Neural progenitor cell (in vitro differentiated cells): Measurements from ENCODE around the gene WNK1.

Source experiments
- EZH2 ChIP-seq: fragments of 200-600 bp; sonication (generic); IDR thresholded peaks from 2 replicates; pipeline ENCODE4 v1.6.1; 2017; ENCODE audit warnings: antibody characterized with exemption, mild to moderate bottlenecking, moderate library complexity
- EZH2phosphoT487 ChIP-seq: fragments of 200-600 bp; sonication (generic); IDR thresholded peaks from 2 replicates; pipeline ENCODE4 v1.6.1; 2017; ENCODE audit warnings: antibody characterized with exemption
- TF ChIP-seq, protein P1 (sequence below): fragments of 200-600 bp; sonication (generic); IDR thresholded peaks from 2 replicates; pipeline ENCODE4 v1.5.1; 2017; ENCODE audit warnings: antibody characterized with exemption, mild to moderate bottlenecking

DNA sequence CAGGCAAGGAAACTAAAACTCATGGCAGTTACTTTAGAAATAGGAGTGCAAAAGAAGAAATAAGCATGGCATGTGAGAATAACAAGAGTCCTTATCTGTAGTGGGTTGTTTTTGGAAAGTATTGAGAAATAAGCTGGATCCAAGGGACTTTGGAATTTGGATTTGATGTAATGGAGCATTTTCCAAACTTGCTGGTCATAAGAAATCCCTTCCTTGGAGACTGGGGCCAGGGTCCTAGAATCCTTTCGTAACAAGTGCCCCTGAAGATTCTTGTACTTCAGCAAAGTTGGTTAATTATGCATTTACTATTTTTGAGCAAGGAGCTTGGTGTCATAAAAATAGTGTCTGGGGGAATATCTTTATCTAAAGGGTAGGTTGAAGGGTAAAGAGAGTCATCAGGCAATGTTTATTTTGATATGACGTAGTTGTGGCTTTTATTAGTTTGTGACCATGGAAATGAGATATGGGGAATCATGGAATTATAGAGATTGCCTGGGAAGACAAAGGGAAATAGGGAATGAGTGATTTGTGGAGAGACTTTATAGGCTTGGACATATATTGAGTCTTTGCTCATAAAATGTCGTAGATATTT lies 53.9 kb downstream of the WNK1 start:
- TF ChIP-seq, protein P1, sequence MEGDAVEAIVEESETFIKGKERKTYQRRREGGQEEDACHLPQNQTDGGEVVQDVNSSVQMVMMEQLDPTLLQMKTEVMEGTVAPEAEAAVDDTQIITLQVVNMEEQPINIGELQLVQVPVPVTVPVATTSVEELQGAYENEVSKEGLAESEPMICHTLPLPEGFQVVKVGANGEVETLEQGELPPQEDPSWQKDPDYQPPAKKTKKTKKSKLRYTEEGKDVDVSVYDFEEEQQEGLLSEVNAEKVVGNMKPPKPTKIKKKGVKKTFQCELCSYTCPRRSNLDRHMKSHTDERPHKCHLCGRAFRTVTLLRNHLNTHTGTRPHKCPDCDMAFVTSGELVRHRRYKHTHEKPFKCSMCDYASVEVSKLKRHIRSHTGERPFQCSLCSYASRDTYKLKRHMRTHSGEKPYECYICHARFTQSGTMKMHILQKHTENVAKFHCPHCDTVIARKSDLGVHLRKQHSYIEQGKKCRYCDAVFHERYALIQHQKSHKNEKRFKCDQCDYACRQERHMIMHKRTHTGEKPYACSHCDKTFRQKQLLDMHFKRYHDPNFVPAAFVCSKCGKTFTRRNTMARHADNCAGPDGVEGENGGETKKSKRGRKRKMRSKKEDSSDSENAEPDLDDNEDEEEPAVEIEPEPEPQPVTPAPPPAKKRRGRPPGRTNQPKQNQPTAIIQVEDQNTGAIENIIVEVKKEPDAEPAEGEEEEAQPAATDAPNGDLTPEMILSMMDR, result no peak
- TF ChIP-seq EZH2 (no peak), EZH2phosphoT487 (no peak)
